ENCODE results near the gene IQCH. TPM values are rescaled to one million over a fixed set of nuclear protein-coding genes. Genes with fewer than 3 reads are reported as not detected.
"Not testable (repeated sequence)": the region's sequence is repeated elsewhere in the genome, so short reads cannot be mapped to it uniquely, and the experiment has no call there.

Gene IQCH
- total RNA-seq, 2 experiments from 2014 or later, result 1.3 to 1.4 TPM

GRCh38 chr15:67343206-67343605 lies 88.6 kb downstream of the IQCH start:
- no peak for DNase-seq
- Mint-ChIP-seq H3K27ac (no peak overlapping the region), H3K27me3 (no peaks in the 10 kb centered on the region), H3K4me1 (no peaks in the 10 kb centered on the region), H3K4me3 (no peak overlapping the region), H3K9me3 (peaks cover 19% of the 10 kb centered on the region), H3K36me3 (peaks cover 16% of the 10 kb centered on the region)

GRCh38 chr15:67349634-67350033 lies 95.0 kb downstream of the IQCH start:
- no peaks in the 10 kb centered on the region for H3K4me1 Mint-ChIP-seq
- no peak for DNase-seq
- H3K27ac Mint-ChIP-seq, result no peak overlapping the region
- H3K36me3 Mint-ChIP-seq, result peaks cover 13% of the 10 kb centered on the region
- no peak overlapping the region for H3K4me3 Mint-ChIP-seq
- H3K9me3 Mint-ChIP-seq, result peaks cover 25% of the 10 kb centered on the region
- no peaks in the 10 kb centered on the region for H3K27me3 Mint-ChIP-seq

- Mint-ChIP-seq H3K4me3 (no peak overlapping the region), H3K27ac (no peak overlapping the region), H3K27me3 (no peaks in the 10 kb centered on the region), H3K36me3 (peaks cover 12% of the 10 kb centered on the region), H3K9me3 (peaks cover 24% of the 10 kb centered on the region), H3K4me1 (no peaks in the 10 kb centered on the region)
- no peak for DNase-seq
Observed at GRCh38 chr15:67350042-67350441, 95.5 kb downstream of the IQCH start.

- DNase-seq, result no peak
Observed at GRCh38 chr15:67358391-67358790, 103.8 kb downstream of the IQCH start.

GRCh38 chr15:67358812-67359211 lies 104.2 kb downstream of the IQCH start:
- no peaks in the 10 kb centered on the region for H3K9me3 Mint-ChIP-seq

More at GRCh38 chr15:67358391-67358790, 103.8 kb downstream of the IQCH start:
- Mint-ChIP-seq H3K9me3 (no peaks in the 10 kb centered on the region), H3K4me3 (no peak overlapping the region), H3K27ac (no peak overlapping the region), H3K4me1 (no peaks in the 10 kb centered on the region), H3K27me3 (no peaks in the 10 kb centered on the region), H3K36me3 (no peaks in the 10 kb centered on the region)

GRCh38 chr15:67359431-67360079 lies 105.0 kb downstream of the IQCH start:
- no peaks in the 10 kb centered on the region for H3K9me3 Mint-ChIP-seq
- no peaks in the 10 kb centered on the region for H3K36me3 Mint-ChIP-seq
- no peak for DNase-seq
- no peak overlapping the region for H3K27ac Mint-ChIP-seq
- H3K4me1 Mint-ChIP-seq, result no peaks in the 10 kb centered on the region
- no peaks in the 10 kb centered on the region for H3K27me3 Mint-ChIP-seq
- no peak overlapping the region for H3K4me3 Mint-ChIP-seq

More at GRCh38 chr15:67358812-67359211, 104.2 kb downstream of the IQCH start:
- no peak overlapping the region for H3K27ac Mint-ChIP-seq
- DNase-seq, result no peak
- no peak overlapping the region for H3K4me3 Mint-ChIP-seq
- no peaks in the 10 kb centered on the region for H3K4me1 Mint-ChIP-seq
- no peaks in the 10 kb centered on the region for H3K36me3 Mint-ChIP-seq
- no peaks in the 10 kb centered on the region for H3K27me3 Mint-ChIP-seq

GRCh38 chr15:67361100-67361499 lies 106.5 kb downstream of the IQCH start:
- H3K27ac Mint-ChIP-seq, result no peak overlapping the region
- H3K27me3 Mint-ChIP-seq, result no peaks in the 10 kb centered on the region

GRCh38 chr15:67363712-67364111 lies 109.1 kb downstream of the IQCH start:
- not testable (repeated sequence) for H3K4me1 Mint-ChIP-seq, H3K9me3 Mint-ChIP-seq, DNase-seq, H3K27me3 Mint-ChIP-seq, H3K27ac Mint-ChIP-seq, H3K4me3 Mint-ChIP-seq, H3K36me3 Mint-ChIP-seq

More at GRCh38 chr15:67361100-67361499, 106.5 kb downstream of the IQCH start:
- Mint-ChIP-seq H3K36me3 (no peaks in the 10 kb centered on the region), H3K4me3 (no peak overlapping the region), H3K9me3 (no peaks in the 10 kb centered on the region), H3K4me1 (no peaks in the 10 kb centered on the region)
- no peak for DNase-seq

GRCh38 chr15:67365994-67366393 lies 111.4 kb downstream of the IQCH start:
- no peak for DNase-seq
- H3K4me1 Mint-ChIP-seq, result no peaks in the 10 kb centered on the region
- no peaks in the 10 kb centered on the region for H3K36me3 Mint-ChIP-seq
- H3K9me3 Mint-ChIP-seq, result no peaks in the 10 kb centered on the region
- H3K27me3 Mint-ChIP-seq, result peaks cover 10% of the 10 kb centered on the region
- no peak overlapping the region for H3K4me3 Mint-ChIP-seq
- no peak overlapping the region for H3K27ac Mint-ChIP-seq

- Mint-ChIP-seq H3K27ac (no peak overlapping the region), H3K4me1 (no peaks in the 10 kb centered on the region), H3K4me3 (no peak overlapping the region), H3K9me3 (no peaks in the 10 kb centered on the region), H3K27me3 (peaks cover 10% of the 10 kb centered on the region), H3K36me3 (no peaks in the 10 kb centered on the region)
- peak; percentile 4 for DNase-seq
Observed at GRCh38 chr15:67366904-67367303, 112.3 kb downstream of the IQCH start.

GRCh38 chr15:67369359-67369998 lies 114.9 kb downstream of the IQCH start:
- Mint-ChIP-seq H3K27ac (no peak overlapping the region), H3K4me3 (no peak overlapping the region), H3K9me3 (no peaks in the 10 kb centered on the region), H3K27me3 (peaks cover 10% of the 10 kb centered on the region), H3K36me3 (no peaks in the 10 kb centered on the region), H3K4me1 (no peaks in the 10 kb centered on the region)
- DNase-seq, result no peak

- no peaks in the 10 kb centered on the region for H3K9me3 Mint-ChIP-seq
- H3K27me3 Mint-ChIP-seq, result peaks cover 10% of the 10 kb centered on the region
- no peak for DNase-seq
- no peaks in the 10 kb centered on the region for H3K4me1 Mint-ChIP-seq
- no peaks in the 10 kb centered on the region for H3K36me3 Mint-ChIP-seq
- no peak overlapping the region for H3K27ac Mint-ChIP-seq
- no peak overlapping the region for H3K4me3 Mint-ChIP-seq
Observed at GRCh38 chr15:67370206-67370954, 115.8 kb downstream of the IQCH start.

- Mint-ChIP-seq H3K27ac (no peak overlapping the region), H3K4me3 (no peak overlapping the region), H3K27me3 (peaks cover 12% of the 10 kb centered on the region), H3K9me3 (no peaks in the 10 kb centered on the region), H3K4me1 (no peaks in the 10 kb centered on the region), H3K36me3 (no peaks in the 10 kb centered on the region)
- no peak for DNase-seq
Observed at GRCh38 chr15:67372543-67372942, 118.0 kb downstream of the IQCH start.

- Mint-ChIP-seq H3K27ac (no peak overlapping the region), H3K4me3 (no peak overlapping the region), H3K36me3 (no peaks in the 10 kb centered on the region), H3K4me1 (no peaks in the 10 kb centered on the region), H3K27me3 (peaks cover 17% of the 10 kb centered on the region), H3K9me3 (no peaks in the 10 kb centered on the region)
- DNase-seq, result no peak
Observed at GRCh38 chr15:67372986-67373675, 118.5 kb downstream of the IQCH start.

GRCh38 chr15:67373971-67374370 lies 119.4 kb downstream of the IQCH start:
- Mint-ChIP-seq H3K27ac (no peak overlapping the region), H3K36me3 (no peaks in the 10 kb centered on the region), H3K4me3 (no peak overlapping the region), H3K27me3 (peaks cover 16% of the 10 kb centered on the region), H3K4me1 (no peaks in the 10 kb centered on the region), H3K9me3 (no peaks in the 10 kb centered on the region)
- no peak for DNase-seq

All from activated naive CD8-positive, alpha-beta T cell treated with anti-CD3 and anti-CD28 coated beads for 36 hours (primary cell).